ENCODE results near the gene C14orf180. TPM values are rescaled to one million over a fixed set of nuclear protein-coding genes. Genes with fewer than 3 reads are reported as not detected.

C14orf180 gene
- total RNA-seq, 2 experiments from 2014 or later = not detected

- H3K4me2 ChIP-seq (ENCODE audit: low read length) = no peak overlapping the region
- no TSS peak for BruUV-seq (replicated peaks)
- CTCF ChIA-PET (ENCODE audit: unreplicated experiment) = no interaction called here
- no peak for TF ChIP-seq EZH2phosphoT487 (IDR thresholded peaks at IDR 0.05; ENCODE audit: borderline replicate concordance, low read depth, low read length)
- no peak for TF ChIP-seq CTCF (conservative IDR thresholded peaks at IDR 0.05; ENCODE audit: low read length)
- H3K9me3 ChIP-seq (ENCODE audit: low read length) = no peaks in the 10 kb centered on the region
- H2AFZ ChIP-seq (ENCODE audit: low read length) = no peak overlapping the region
- H3K9me2 ChIP-seq (ENCODE audit: insufficient read depth, low read length) = no peaks in the 10 kb centered on the region
- H3K27ac ChIP-seq (ENCODE audit: low read depth, low read length, poor library complexity, severe bottlenecking) = no peak overlapping the region
- H3K4me1 ChIP-seq (ENCODE audit: insufficient read depth, low read length, poor library complexity, severe bottlenecking) = no peaks in the 10 kb centered on the region
- no peak overlapping the region for H3K4me3 ChIP-seq (ENCODE audit: low read depth, low read length, poor library complexity, severe bottlenecking)
- no peaks in the 10 kb centered on the region for H3K79me2 ChIP-seq (ENCODE audit: insufficient read depth, low read depth, low read length)
- DNase-seq (ENCODE audit: low spot score) = no peak
- H4K20me1 ChIP-seq (ENCODE audit: insufficient read depth, low read length) = no peaks in the 10 kb centered on the region
- intact Hi-C loops (cut with micrococcal nuclease; ENCODE audit: unreplicated experiment) = no loop called here
- POLR2A ChIA-PET = no interaction called here
- no peaks in the 10 kb centered on the region for H3K36me3 ChIP-seq (ENCODE audit: insufficient read depth, low read length)
Measured at GRCh38 chr14:104537613-104537988, 42.0 kb upstream of the C14orf180 start.

DNA sequence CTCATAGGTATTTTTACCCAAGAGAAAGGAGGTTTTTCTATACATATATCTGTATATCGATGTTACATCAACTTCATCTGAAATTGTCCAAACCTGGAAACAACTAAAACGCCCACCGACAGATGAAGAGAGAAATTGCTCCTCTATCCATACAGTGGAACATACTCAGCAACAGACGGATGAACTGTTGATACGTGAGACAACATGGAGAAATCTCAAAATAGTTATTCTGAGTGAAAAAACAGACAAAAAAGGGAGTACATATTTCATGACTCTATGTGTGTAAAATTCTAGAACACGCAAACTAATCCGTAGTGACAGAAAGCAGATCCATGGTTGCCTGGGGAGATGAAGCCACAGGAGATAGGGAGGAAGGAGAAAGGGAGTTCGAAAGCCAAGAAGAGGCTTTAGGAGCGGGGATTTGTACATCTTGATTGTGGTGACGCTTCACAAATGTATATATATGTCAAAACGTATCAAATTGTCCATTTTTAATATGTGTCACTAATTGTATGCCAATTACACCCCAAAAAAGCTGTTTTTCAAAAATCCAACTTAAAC is 37.6 kb upstream of the C14orf180 start:
- Histone ChIP-seq H3K36me3 (ENCODE audit: insufficient read depth, low read length) (no peaks in the 10 kb centered on the region), H3K9me2 (ENCODE audit: insufficient read depth, low read length) (no peaks in the 10 kb centered on the region), H3K27ac (ENCODE audit: low read depth, low read length, poor library complexity, severe bottlenecking) (no peak overlapping the region), H3K4me2 (ENCODE audit: low read length) (no peak overlapping the region), H3K4me3 (ENCODE audit: low read depth, low read length, poor library complexity, severe bottlenecking) (no peak overlapping the region), H3K4me1 (ENCODE audit: insufficient read depth, low read length, poor library complexity, severe bottlenecking) (no peaks in the 10 kb centered on the region), H3K79me2 (ENCODE audit: insufficient read depth, low read depth, low read length) (no peaks in the 10 kb centered on the region), H2AFZ (ENCODE audit: low read length) (no peak overlapping the region), H3K9me3 (ENCODE audit: low read length) (no peaks in the 10 kb centered on the region), H4K20me1 (ENCODE audit: insufficient read depth, low read length) (no peaks in the 10 kb centered on the region)
- TF ChIP-seq CTCF (conservative IDR thresholded peaks at IDR 0.05; ENCODE audit: low read length) = no peak
- no peak for TF ChIP-seq EZH2phosphoT487 (IDR thresholded peaks at IDR 0.05; ENCODE audit: borderline replicate concordance, low read depth, low read length)
- POLR2A ChIA-PET = no interaction called here
- intact Hi-C loops (cut with micrococcal nuclease; ENCODE audit: unreplicated experiment) = no loop called here
- CTCF ChIA-PET (ENCODE audit: unreplicated experiment) = no interaction called here
- BruUV-seq (replicated peaks) = no TSS peak
- DNase-seq (ENCODE audit: low spot score) = no peak

- H3K4me2 ChIP-seq (ENCODE audit: low read length) = no peak overlapping the region
- no peaks in the 10 kb centered on the region for H3K79me2 ChIP-seq (ENCODE audit: insufficient read depth, low read depth, low read length)
- no peak overlapping the region for H2AFZ ChIP-seq (ENCODE audit: low read length)
- H3K9me3 ChIP-seq (ENCODE audit: low read length) = no peaks in the 10 kb centered on the region
- TF ChIP-seq EZH2phosphoT487 (IDR thresholded peaks at IDR 0.05; ENCODE audit: borderline replicate concordance, low read depth, low read length) (no peak), CTCF (conservative IDR thresholded peaks at IDR 0.05; ENCODE audit: low read length) (no peak)
- H3K9me2 ChIP-seq (ENCODE audit: insufficient read depth, low read length) = no peaks in the 10 kb centered on the region
- intact Hi-C loops (cut with micrococcal nuclease; ENCODE audit: unreplicated experiment) = no loop called here
- POLR2A ChIA-PET = no interaction called here
- no TSS peak for BruUV-seq (replicated peaks)
- CTCF ChIA-PET (ENCODE audit: unreplicated experiment) = no interaction called here
- no peak overlapping the region for H3K4me3 ChIP-seq (ENCODE audit: low read depth, low read length, poor library complexity, severe bottlenecking)
- DNase-seq (ENCODE audit: low spot score) = no peak
- no peaks in the 10 kb centered on the region for H4K20me1 ChIP-seq (ENCODE audit: insufficient read depth, low read length)
- no peaks in the 10 kb centered on the region for H3K36me3 ChIP-seq (ENCODE audit: insufficient read depth, low read length)
- H3K27ac ChIP-seq (ENCODE audit: low read depth, low read length, poor library complexity, severe bottlenecking) = no peak overlapping the region
- no peaks in the 10 kb centered on the region for H3K4me1 ChIP-seq (ENCODE audit: insufficient read depth, low read length, poor library complexity, severe bottlenecking)
Measured at GRCh38 chr14:104542871-104543830, 36.4 kb upstream of the C14orf180 start.
